IMR-90 (cell line): Measurements from ENCODE around the gene TMC4. TPM values are rescaled to one million over a fixed set of nuclear protein-coding genes. Genes with fewer than 3 reads are reported as not detected.

Experiments used
- ATAC-seq: fragments of 200-7000 bp; cut with Tn5 transposase; 2 replicates; pipeline ENCODE4 v1.9.1; 2020; ENCODE audit warnings: low read depth, mild to moderate bottlenecking, moderate library complexity
- BruUV-seq: library from RNA; stranded (reverse); fragments of 400-500 nt; replicated peaks from 2 replicates; lab custom pipeline; 2021; lab: Mats Ljungman, UMichigan
- CTCF ChIA-PET: fragments of 300-600 bp; formaldehyde crosslinking; extraction: SDS; loops from one replicate; lab custom pipeline; 2021; ENCODE audit warnings: antibody characterized with exemption; lab: Yijun Ruan, JAX
- POLR2A ChIA-PET: fragments of 300-600 bp; sonication (Branson Sonifier 250); formaldehyde crosslinking; loops from one replicate; lab custom pipeline; 2022; ENCODE audit warnings: antibody characterized with exemption; ENCODE audit not compliant: unreplicated experiment; lab: Charles Lee
- DNase-seq: peaks from one replicate; pipeline ENCODE4 v3.0.0; 2013
- H2AFZ ChIP-seq: replicated peaks from 2 replicates; pipeline ENCODE3; 2013; ENCODE audit warnings: low read length, mild to moderate bottlenecking; ENCODE audit not compliant: poor library complexity
- H2AK5ac ChIP-seq: 2 replicates; pipeline ENCODE4 v1.6.1; 2013; ENCODE audit warnings: low read depth, low read length, inconsistent platforms
- H2AK9ac ChIP-seq: replicated peaks from 2 replicates; pipeline ENCODE3; 2013; ENCODE audit warnings: mild to moderate bottlenecking, low read depth, low read length, moderate library complexity; ENCODE audit not compliant: poor library complexity
- H2BK120ac ChIP-seq: 2 replicates; pipeline ENCODE4 v1.6.1; 2013; ENCODE audit warnings: low read depth, low read length, inconsistent platforms
- H2BK15ac ChIP-seq: 3 replicates; pipeline ENCODE4 v1.6.1; 2013; ENCODE audit warnings: low read depth, low read length, inconsistent platforms
- H2BK20ac ChIP-seq: 2 replicates; pipeline ENCODE4 v1.6.1; 2013; ENCODE audit warnings: low read depth, mild to moderate bottlenecking, inconsistent platforms, low read length, moderate library complexity
- H2BK5ac ChIP-seq: 2 replicates; pipeline ENCODE4 v1.6.1; 2013; ENCODE audit warnings: mild to moderate bottlenecking, low read depth, low read length, inconsistent platforms; ENCODE audit not compliant: poor library complexity, severe bottlenecking
- H3K14ac ChIP-seq: replicated peaks from 2 replicates; pipeline ENCODE4 v1.6.1; 2013; ENCODE audit warnings: low read depth, low read length, inconsistent platforms
- H3K18ac ChIP-seq: 2 replicates; pipeline ENCODE4 v1.6.1; 2013; ENCODE audit warnings: low read depth, low read length, control low read depth
- H3K23ac ChIP-seq: 2 replicates; pipeline ENCODE4 v1.6.1; 2013; ENCODE audit warnings: low read depth, low read length, inconsistent platforms
- H3K27ac ChIP-seq: 2 replicates; pipeline ENCODE4 v1.5.1; 2013; ENCODE audit warnings: mild to moderate bottlenecking, control low read depth, low read length; ENCODE audit not compliant: insufficient read depth
- H3K27me3 ChIP-seq: 2 replicates; pipeline ENCODE4 v1.6.1; 2013; ENCODE audit warnings: low read length; ENCODE audit not compliant: control insufficient read depth, insufficient read depth
- H3K36me3 ChIP-seq: 2 replicates; pipeline ENCODE4 v1.6.1; 2013; ENCODE audit warnings: low read length, mixed read lengths; ENCODE audit not compliant: control insufficient read depth, insufficient read depth
- H3K4ac ChIP-seq: 2 replicates; pipeline ENCODE4 v1.6.1; 2013; ENCODE audit warnings: low read depth, low read length, inconsistent platforms
- H3K4me1 ChIP-seq: 2 replicates; pipeline ENCODE4 v1.6.1; 2013; ENCODE audit warnings: low read length, mixed read lengths; ENCODE audit not compliant: control insufficient read depth, insufficient read depth
- H3K4me2 ChIP-seq: 2 replicates; pipeline ENCODE4 v1.6.1; 2013; ENCODE audit warnings: low read depth, mild to moderate bottlenecking, control low read depth, low read length, moderate library complexity
- H3K4me3 ChIP-seq: 2 replicates; pipeline ENCODE4 v1.5.1; 2013; ENCODE audit warnings: low read depth, mild to moderate bottlenecking, control low read depth, low read length, moderate library complexity; ENCODE audit not compliant: insufficient read depth
- H3K56ac ChIP-seq: 2 replicates; pipeline ENCODE4 v1.6.1; 2013; ENCODE audit warnings: low read length, inconsistent platforms; ENCODE audit not compliant: insufficient read depth; ENCODE audit errors: extremely low read depth
- H3K79me1 ChIP-seq, 2 experiments: 2 replicates each; pipeline ENCODE4 v1.6.1; 2013; ENCODE audit warnings: low read length in 2 of 2, inconsistent platforms in 1 of 2, low read depth in 1 of 2
- H3K9ac ChIP-seq: 2 replicates; pipeline ENCODE4 v1.6.1; 2013; ENCODE audit warnings: low read depth, low read length, control low read depth
- H3K9me1 ChIP-seq: 2 replicates; pipeline ENCODE4 v1.6.1; 2013; ENCODE audit warnings: low read length, inconsistent platforms; ENCODE audit not compliant: insufficient read depth
- H3K9me3 ChIP-seq: 2 replicates; pipeline ENCODE4 v1.6.1; 2013; ENCODE audit warnings: low read length; ENCODE audit not compliant: control insufficient read depth, insufficient read depth
- H4K20me1 ChIP-seq: 2 replicates; pipeline ENCODE4 v1.6.1; 2013; ENCODE audit warnings: low read length, inconsistent platforms; ENCODE audit not compliant: insufficient read depth
- H4K5ac ChIP-seq: 2 replicates; pipeline ENCODE4 v1.6.1; 2013; ENCODE audit warnings: mild to moderate bottlenecking, low read depth, low read length, control low read depth
- H4K8ac ChIP-seq, 2 experiments: 2 replicates each; pipeline ENCODE4 v1.6.1; 2013; ENCODE audit warnings: low read depth in 2 of 2, low read length in 2 of 2, control low read depth in 1 of 2, inconsistent platforms in 1 of 2
- H4K91ac ChIP-seq: 2 replicates; pipeline ENCODE4 v1.6.1; 2013; ENCODE audit warnings: low read depth, low read length, inconsistent platforms; ENCODE audit not compliant: insufficient read depth
- BHLHE40 ChIP-seq: fragments of 150-350 bp; IDR thresholded peaks from 2 replicates; pipeline ENCODE4 v1.6.1; 2016; ENCODE audit warnings: mild to moderate bottlenecking, low read depth, low read length
- CEBPB ChIP-seq: IDR thresholded peaks from 2 replicates; pipeline ENCODE4 v1.6.1; 2012; ENCODE audit warnings: low read depth, low read length, improper control_type of control experiment
- CTCF ChIP-seq: conservative IDR thresholded peaks from 2 replicates; pipeline ENCODE4 v1.5.1; 2012; ENCODE audit warnings: mild to moderate bottlenecking, low read depth, low read length, improper control_type of control experiment
- MAFK ChIP-seq: IDR thresholded peaks from 2 replicates; pipeline ENCODE4 v1.6.1; 2012; ENCODE audit warnings: low read depth, low read length, improper control_type of control experiment
- WGBS, 2 experiments: methylation state at CpG; one replicate each; pipeline versions ENCODE4 v1.1.5 to v1.1.7; 2013; ENCODE audit warnings: missing lambda C conversion rate in 2 of 2; ENCODE audit not compliant: insufficient read length in 1 of 2; ENCODE audit errors: extremely low coverage in 2 of 2; 5-methylcytosine and 5-hydroxymethylcytosine counted together
- dilution Hi-C: fragments of 300-500 bp; cut with HindIII; formaldehyde crosslinking; loops from one replicate; pipeline ENCODE4 v1.14.3; 2018; ENCODE audit warnings: low sequenced_read_pairs; ENCODE audit not compliant: unreplicated experiment
- in situ Hi-C: fragments of 300-500 bp; cut with MboI; formaldehyde crosslinking; loops from 3 replicates; pipeline ENCODE4 v1.14.3; 2019; ENCODE audit warnings: low sequenced_read_pairs, inconsistent platforms, mixed read lengths
- intact Hi-C: fragments of 100-400 bp; cut with micrococcal nuclease; formaldehyde crosslinking; loops from 2 replicates; pipeline ENCODE4 v1.10.0; 2022
- polyA plus RNA-seq, 3 experiments: library from polyadenylated mRNA; depleted of rRNA; stranded (reverse); fragments of >200 nt; gene quantifications; 2 replicates each; pipeline ENCODE4 v1.2.3, GENCODE V29; 2012; ENCODE audit warnings: low replicate concordance in 1 of 3
- total RNA-seq: library from RNA; depleted of rRNA; stranded (reverse); fragments of >200 nt; gene quantifications from 2 replicates; pipeline ENCODE4 v1.2.3, GENCODE V29; 2012

Gene TMC4
- total and polyA plus RNA-seq, 2 of the 4 experiments (the other 2 are of a cell fraction): 0.72 to 1.1 TPM

- H3K18ac ChIP-seq: no peak overlapping the region
- no peaks in the 10 kb centered on the region for H3K9me3 ChIP-seq
- H3K9ac ChIP-seq: no peak overlapping the region
- no peak for DNase-seq
- peaks cover 1% of the 10 kb centered on the region; the same call in 1 of the 2 replicates for H3K4me1 ChIP-seq
- no TSS peak for BruUV-seq
- H3K27ac ChIP-seq: no peak overlapping the region
- no peak overlapping the region for H2BK120ac ChIP-seq
- H2AFZ ChIP-seq: no peak overlapping the region
- in situ Hi-C loops (no loop called here), dilution Hi-C loops (no loop called here), intact Hi-C loops (no loop called here)
- WGBS, 2 experiments: no CpG with 5 or more reads among the region's 3 CpGs
- no peak overlapping the region for H2BK5ac ChIP-seq
- H3K14ac ChIP-seq: no peak overlapping the region
- 0 out of 2 replicates have a peak, but pooled peaks cover 3% of the 10 kb centered on the region for H3K9me1 ChIP-seq
- ATAC-seq: no peak
- H3K56ac ChIP-seq: no peak overlapping the region
- no peak overlapping the region for H2AK9ac ChIP-seq
- no peak overlapping the region for H3K4me3 ChIP-seq
- H4K20me1 ChIP-seq: peaks cover 14% of the 10 kb centered on the region
- no peak overlapping the region for H4K8ac ChIP-seq
- H4K5ac ChIP-seq: no peak overlapping the region
- ChIA-PET POLR2A (no interaction called here), CTCF (no interaction called here)
- H3K4ac ChIP-seq: no peak overlapping the region
- H3K4me2 ChIP-seq: no peak overlapping the region
- H3K79me1 ChIP-seq: peaks cover 11 to 34% of the 10 kb centered on the region in 2 experiments
- no peak overlapping the region for H2AK5ac ChIP-seq
- no peak overlapping the region for H2BK20ac ChIP-seq
- H3K36me3 ChIP-seq: peaks cover 13% of the 10 kb centered on the region
- H2BK15ac ChIP-seq: no peak overlapping the region
- no peak overlapping the region for H4K91ac ChIP-seq
- no peaks in the 10 kb centered on the region for H3K27me3 ChIP-seq
- no peak overlapping the region for H3K23ac ChIP-seq
- no peak for TF ChIP-seq CTCF
- TF ChIP-seq CEBPB: no peak
- TF ChIP-seq BHLHE40: no peak
- no peak for TF ChIP-seq MAFK
These were observed 24.2 kb upstream of the TMC4 start for GRCh38 chr19:54197121-54197520.
